GM19324 (cell line): Measurements from ENCODE around the gene DCDC1.
A peak's percentile ranks its signal among the peaks of the same experiment; 100 is the strongest.
"Not testable (repeated sequence)": the region's sequence is repeated elsewhere in the genome, so short reads cannot be mapped to it uniquely, and the experiment has no call there.

Experiments
- ATAC-seq: cut with Tn5 transposase; IDR thresholded peaks from one replicate; pipeline ENCODE4 v1.9.1; 2021; ENCODE audit warnings: mild to moderate bottlenecking, moderate library complexity; ENCODE audit not compliant: unreplicated experiment, low FRiP score

Gene DCDC1

GRCh38 chr11:31000381-31000780 lies 369.2 kb downstream of the DCDC1 start:
- ATAC-seq: no peak

- peak; percentile 62 for ATAC-seq
Measured at GRCh38 chr11:30992513-30992849, 377.1 kb downstream of the DCDC1 start.

GRCh38 chr11:30991802-30992512 lies 377.6 kb downstream of the DCDC1 start:
- no peak for ATAC-seq

- no peak for ATAC-seq
Measured at GRCh38 chr11:30991376-30991775, 378.2 kb downstream of the DCDC1 start.

- no peak for ATAC-seq
Measured at GRCh38 chr11:30990625-30991296, 378.8 kb downstream of the DCDC1 start.

- ATAC-seq: no peak
Measured at GRCh38 chr11:30987819-30988218, 381.7 kb downstream of the DCDC1 start.

GRCh38 chr11:30985536-30985935 lies 384.0 kb downstream of the DCDC1 start:
- no peak for ATAC-seq

- no peak for ATAC-seq
Measured at GRCh38 chr11:30984827-30985226, 384.7 kb downstream of the DCDC1 start.

- no peak for ATAC-seq
Measured at GRCh38 chr11:30984442-30984816, 385.1 kb downstream of the DCDC1 start.

GRCh38 chr11:30983776-30984441 lies 385.6 kb downstream of the DCDC1 start:
- no peak for ATAC-seq

- ATAC-seq: no peak
Measured at GRCh38 chr11:30983143-30983542, 386.4 kb downstream of the DCDC1 start.

- no peak for ATAC-seq
Measured at GRCh38 chr11:30967579-30967978, 402.0 kb downstream of the DCDC1 start.

- no peak for ATAC-seq
Measured at GRCh38 chr11:30960387-30960992, 409.0 kb downstream of the DCDC1 start.

GRCh38 chr11:30956751-30957150 lies 412.8 kb downstream of the DCDC1 start:
- no peak for ATAC-seq

- no peak for ATAC-seq
Measured at GRCh38 chr11:30949838-30950237, 419.7 kb downstream of the DCDC1 start.

GRCh38 chr11:30947715-30948114 lies 421.8 kb downstream of the DCDC1 start:
- not testable (repeated sequence) for ATAC-seq

GRCh38 chr11:30938810-30939209 lies 430.7 kb downstream of the DCDC1 start:
- no peak for ATAC-seq

GRCh38 chr11:30938171-30938570 lies 431.4 kb downstream of the DCDC1 start:
- no peak for ATAC-seq

GRCh38 chr11:30936491-30936890 lies 433.0 kb downstream of the DCDC1 start:
- ATAC-seq: no peak

- ATAC-seq: no peak
Measured at GRCh38 chr11:30935861-30936260, 433.7 kb downstream of the DCDC1 start.

GRCh38 chr11:30926130-30926529 lies 443.4 kb downstream of the DCDC1 start:
- ATAC-seq: no peak
